Testis (tissue), 5 donors: Measurements from ENCODE around the gene PIK3C3. TPM values are rescaled to one million over a fixed set of nuclear protein-coding genes. Genes with fewer than 3 reads are reported as not detected.

Source experiments
- DNase-seq: peaks from one replicate; pipeline ENCODE4 v3.0.0-alpha.2; 2019
- H3K27ac ChIP-seq, 2 donors: fragments of 200-600 bp; sonication (generic); one replicate each; pipeline ENCODE4 v1.5.1; 2019
- H3K27me3 ChIP-seq: fragments of 200-600 bp; sonication (generic); one replicate; pipeline ENCODE4 v1.5.1; 2019
- H3K36me3 ChIP-seq: fragments of 200-600 bp; sonication (generic); one replicate; pipeline ENCODE4 v1.5.1; 2017; ENCODE audit warnings: low read depth; ENCODE audit errors: missing control alignments
- H3K4me1 ChIP-seq: fragments of 200-600 bp; sonication (generic); one replicate; pipeline ENCODE4 v1.5.1; 2019
- H3K4me3 ChIP-seq, 2 donors: fragments of 200-600 bp; sonication (generic); one replicate each; pipeline ENCODE4 v1.5.1; 2017 to 2019
- H3K9me3 ChIP-seq: fragments of 200-600 bp; sonication (generic); one replicate; pipeline ENCODE4 v1.5.1; 2017
- CTCF ChIP-seq, 3 experiments: fragments of 450-650 bp in 2 of 3; fragments of 200-600 bp in 1 of 3; sonication (generic) in 1 of 3; IDR thresholded peaks; one replicate each; pipeline ENCODE4 v1.5.1; 2016 to 2019; ENCODE audit warnings: antibody characterized with exemption in 3 of 3, mild to moderate bottlenecking in 2 of 3, moderate library complexity in 1 of 3
- POLR2A ChIP-seq: fragments of 450-650 bp; IDR thresholded peaks from one replicate; pipeline ENCODE4 v1.6.1; 2017; ENCODE audit warnings: antibody characterized with exemption, mild to moderate bottlenecking, moderate library complexity
- WGBS, 2 donors: methylation state at CpG; one replicate each; pipeline ENCODE4 v1.1.5; 2018; 5-methylcytosine and 5-hydroxymethylcytosine counted together
- intact Hi-C: fragments of 100-400 bp; cut with DNase I; formaldehyde crosslinking; loops from one replicate; pipeline ENCODE4 v1.15.1; 2023; ENCODE audit warnings: low total_unique reads
- long read RNA-seq, 2 donors: transcript quantifications; one replicate each; lab custom pipeline, GENCODE V29; 2026
- polyA plus RNA-seq: library from polyadenylated mRNA; stranded (reverse); fragments of 350-450 nt; fragmentation: Illumina TruSeq; extraction: RNeasy Lipid Tissue Mini Kit (QIAGEN cat#74804); gene quantifications from one replicate; pipeline ENCODE4 v1.2.3, GENCODE V29; 2014; ENCODE audit warnings: low read depth, low replicate concordance; ENCODE audit not compliant: insufficient read depth
- total RNA-seq, 2 donors: library from RNA; depleted of rRNA; stranded (reverse); fragments of >200 nt; gene quantifications; one replicate each; pipeline ENCODE4 v1.2.3, GENCODE V29; 2016

Gene PIK3C3
- 10 to 100 TPM; 75.1 to 94.1 TPM for total RNA-seq
- 56.8 TPM for polyA plus RNA-seq
- long read RNA-seq, donor 1, full-length matches to known transcripts = 7 of 22 reads
- long read RNA-seq, donor 1, partial matches to known transcripts = 15 of 22 reads
- long read RNA-seq, donor 1, other reads (novel, unspliced or antisense) = 0 of 22 reads
- long read RNA-seq, donor 2, full-length matches to known transcripts = 5 of 13 reads
- long read RNA-seq, donor 2, partial matches to known transcripts = 8 of 13 reads
- long read RNA-seq, donor 2, other reads (novel, unspliced or antisense) = 0 of 13 reads

- Histone ChIP-seq H3K27me3 (no peaks in the 10 kb centered on the region), H3K36me3 (no peaks in the 10 kb centered on the region), H3K4me3 (peak within 1 kb of the TSS; percentile 89 to 92), H3K4me1 (no peaks in the 10 kb centered on the region), H3K27ac (peak within 1 kb of the TSS; percentile 70 to 81), H3K9me3 (no peaks in the 10 kb centered on the region)
- WGBS, 2 donors = 0 to 1% methylated on average over 37 to 38 of the region's 38 CpGs
- TF ChIP-seq POLR2A = no peak
- TF ChIP-seq CTCF (IDR thresholded peaks at IDR 0.05) = no peak
- DNase-seq = peak; percentile 96
- intact Hi-C loops = no loop called here
These were observed at the start of gene PIK3C3 for GRCh38 chr18:41954827-41955613. Gene PIK3C3 (plus strand): TSS chr18:41955234. CDS start chr18:41955292, 58 bp downstream.

- DNase-seq = no peak
- Histone ChIP-seq H3K27ac (no peak overlapping the region), H3K4me1 (no peaks in the 10 kb centered on the region), H3K36me3 (no peaks in the 10 kb centered on the region), H3K27me3 (no peaks in the 10 kb centered on the region), H3K4me3 (no peak overlapping the region), H3K9me3 (no peaks in the 10 kb centered on the region)
- TF ChIP-seq POLR2A = no peak
- no peak for TF ChIP-seq CTCF (IDR thresholded peaks at IDR 0.05)
- intact Hi-C loops = no loop called here
- 43 to 47% methylated on average over 1 of the region's 1 CpG for WGBS, 2 donors
These were observed 49.1 kb upstream of the PIK3C3 start for GRCh38 chr18:41905786-41906527.

GRCh38 chr18:41906528-41907146 lies 48.4 kb upstream of the PIK3C3 start:
- DNase-seq = no peak
- no peaks in the 10 kb centered on the region for H3K4me1 ChIP-seq
- intact Hi-C loops = no loop called here
- H3K4me3 ChIP-seq = no peak overlapping the region
- no peaks in the 10 kb centered on the region for H3K27me3 ChIP-seq
- no peaks in the 10 kb centered on the region for H3K9me3 ChIP-seq
- 25 to 28% methylated on average over 6 of the region's 6 CpGs for WGBS, 2 donors
- no peak overlapping the region for H3K27ac ChIP-seq
- TF ChIP-seq POLR2A = no peak
- TF ChIP-seq CTCF (IDR thresholded peaks at IDR 0.05) = peak; percentile 13 to 74 (median 51)
- H3K36me3 ChIP-seq = no peaks in the 10 kb centered on the region

GRCh38 chr18:41917181-41917580 lies 37.9 kb upstream of the PIK3C3 start:
- 79 to 85% methylated on average over 3 of the region's 3 CpGs for WGBS, 2 donors
- DNase-seq = no peak

More at GRCh38 chr18:41917181-41917580, 37.9 kb upstream of the PIK3C3 start:
- Histone ChIP-seq H3K4me1 (no peaks in the 10 kb centered on the region), H3K9me3 (no peaks in the 10 kb centered on the region), H3K36me3 (no peaks in the 10 kb centered on the region), H3K27me3 (no peaks in the 10 kb centered on the region), H3K4me3 (no peak overlapping the region), H3K27ac (no peak overlapping the region)
- intact Hi-C loops = no loop called here
- TF ChIP-seq CTCF (IDR thresholded peaks at IDR 0.05) = no peak
- TF ChIP-seq POLR2A = no peak
